ENCODE data around the gene TFAP2A. TPM values are rescaled to one million over a fixed set of nuclear protein-coding genes. Genes with fewer than 3 reads are reported as not detected.

Gene TFAP2A
- total RNA-seq, 1 experiment from 2014 or later, result 24.3 TPM

GRCh38 chr6:10441655-10442009, 26.8 kb upstream of the TFAP2A start:
- RAD21 ChIA-PET (ENCODE audit: low non-redundant PET in 1 of 2, low total read pairs in 2 of 2, uncharacterized antibody in 2 of 2, unreplicated experiment in 2 of 2), result interaction anchor here in 1 of 2 experiments (0.5 kb wide), 1 partner anchor 24 kb away, joined by 4 read pairs; no protein-coding TSS in a partner anchor
- ATAC-seq (peak; percentile 65), DNase-seq (ENCODE audit: low read depth, low spot score) (no peak)
- Histone ChIP-seq H3K27me3 (ENCODE audit: insufficient read depth, low read length) (no peaks in the 10 kb centered on the region), H3K4me3 (replicated peaks in 1 of 2; ENCODE audit: low read depth in 1 of 2, low read length in 2 of 2) (peak overlapping the region in 1 of 2 experiments; percentile 53; a peak in 2 of 4 replicates), H4K20me1 (ENCODE audit: insufficient read depth) (no peaks in the 10 kb centered on the region), H3K9me3 (ENCODE audit: control insufficient read depth in 1 of 2, insufficient read depth in 1 of 2, low read depth in 1 of 2, low read length in 2 of 2) (no peaks in the 10 kb centered on the region), H3K36me3 (ENCODE audit: control insufficient read depth in 1 of 2, insufficient read depth in 2 of 2, low read length in 2 of 2) (no peaks in the 10 kb centered on the region), H3K79me2 (ENCODE audit: insufficient read depth, low read length) (no peaks in the 10 kb centered on the region), H3K27ac (ENCODE audit: low read depth, low read length) (peak overlapping the region; percentile 54), H3K4me2 (ENCODE audit: low read length) (peak overlapping the region; percentile 88), H3K4me1 (ENCODE audit: control insufficient read depth in 1 of 2, insufficient read depth in 2 of 2, low read length in 2 of 2) (peaks cover 14 to 41% of the 10 kb centered on the region in 2 experiments), H3K9me2 (ENCODE audit: insufficient read depth) (no peaks in the 10 kb centered on the region), H2AFZ (ENCODE audit: low read depth, low read length, poor library complexity, severe bottlenecking) (peak overlapping the region; percentile 98), H3K9ac (ENCODE audit: low read length) (peak overlapping the region; percentile 67)
- TSS peak; percentile 97 for BruUV-seq (replicated peaks)
- TF ChIP-seq ZNF274 (IDR thresholded peaks at IDR 0.05; ENCODE audit: low read depth, low read length) (no peak), CBX3 (IDR thresholded peaks at IDR 0.05; ENCODE audit: low read depth) (peak; percentile 33), EGR1 (IDR thresholded peaks at IDR 0.05; ENCODE audit: low read depth) (0 out of 2 replicates have a peak, but pooled peaks have one; percentile 27), CEBPB (IDR thresholded peaks at IDR 0.05; ENCODE audit: low read depth) (no peak), MAX (IDR thresholded peaks at IDR 0.05) (peak; percentile 14; the same call in 1 of the 2 replicates)
- CTCF ChIA-PET, result interaction anchor here (1.9 kb wide), 1 partner anchor 12 kb away, joined by 4 read pairs; no protein-coding TSS in a partner anchor
- intact Hi-C loops (cut with micrococcal nuclease), result no loop called here
- POLR2A ChIA-PET, result interaction anchor here (1.4 kb wide), 2 partner anchors 8 to 9 kb away, joined by 5 to 7 read pairs; no protein-coding TSS in a partner anchor

- Histone ChIP-seq H3K4me3 (replicated peaks in 1 of 2; ENCODE audit: low read depth in 1 of 2, low read length in 2 of 2) (peak overlapping the region; percentile 8 to 53; a peak in 3 of 4 replicates), H3K9me3 (ENCODE audit: control insufficient read depth in 1 of 2, insufficient read depth in 1 of 2, low read depth in 1 of 2, low read length in 2 of 2) (no peaks in the 10 kb centered on the region), H3K4me2 (ENCODE audit: low read length) (peak overlapping the region; percentile 88), H3K36me3 (ENCODE audit: control insufficient read depth in 1 of 2, insufficient read depth in 2 of 2, low read length in 2 of 2) (no peaks in the 10 kb centered on the region), H3K9me2 (ENCODE audit: insufficient read depth) (no peaks in the 10 kb centered on the region), H3K4me1 (ENCODE audit: control insufficient read depth in 1 of 2, insufficient read depth in 2 of 2, low read length in 2 of 2) (peaks cover 14 to 43% of the 10 kb centered on the region in 2 experiments), H3K27me3 (ENCODE audit: insufficient read depth, low read length) (no peaks in the 10 kb centered on the region), H3K27ac (ENCODE audit: low read depth, low read length) (peak overlapping the region; percentile 54), H3K9ac (ENCODE audit: low read length) (peak overlapping the region; percentile 67), H4K20me1 (ENCODE audit: insufficient read depth) (no peaks in the 10 kb centered on the region), H3K79me2 (ENCODE audit: insufficient read depth, low read length) (no peaks in the 10 kb centered on the region), H2AFZ (ENCODE audit: low read depth, low read length, poor library complexity, severe bottlenecking) (peak overlapping the region; percentile 98)
- POLR2A ChIA-PET, result interaction anchor here (1.4 kb wide), 2 partner anchors 8 to 10 kb away, joined by 5 to 7 read pairs; no protein-coding TSS in a partner anchor
- RAD21 ChIA-PET (ENCODE audit: low non-redundant PET in 1 of 2, low total read pairs in 2 of 2, uncharacterized antibody in 2 of 2, unreplicated experiment in 2 of 2), result interaction anchor here in 1 of 2 experiments (0.5 kb wide), 1 partner anchor 24 kb away, joined by 4 read pairs; no protein-coding TSS in a partner anchor
- intact Hi-C loops (cut with micrococcal nuclease), result no loop called here
- DNase-seq (ENCODE audit: low read depth, low spot score), result peak; percentile 93
- peak; percentile 92 for ATAC-seq
- BruUV-seq (replicated peaks), result no TSS peak
- CTCF ChIA-PET, result interaction anchor here (1.9 kb wide), 1 partner anchor 12 kb away, joined by 4 read pairs; no protein-coding TSS in a partner anchor
- TF ChIP-seq FOSL1 (IDR thresholded peaks at IDR 0.05; ENCODE audit: low read depth) (peak; percentile 79), MAX (IDR thresholded peaks at IDR 0.05) (peak; percentile 63; the same call in 1 of the 2 replicates), JUND (IDR thresholded peaks at IDR 0.05) (peak; percentile 92), ATF3 (IDR thresholded peaks at IDR 0.05) (peak; percentile 85), EZH2 (IDR thresholded peaks at IDR 0.05) (no peak), YY1 (IDR thresholded peaks at IDR 0.05; ENCODE audit: extremely low read depth, insufficient replicate concordance, low read depth, low read length) (peak; percentile 26), SP1 (IDR thresholded peaks at IDR 0.05; ENCODE audit: low read depth) (peak; percentile 90), POLR2AphosphoS5 (IDR thresholded peaks at IDR 0.05; ENCODE audit: low read depth, low read length) (peak; percentile 68), CEBPB (IDR thresholded peaks at IDR 0.05; ENCODE audit: low read depth) (peak; percentile 95), ZNF274 (IDR thresholded peaks at IDR 0.05; ENCODE audit: low read depth, low read length) (no peak), ELF1 (IDR thresholded peaks at IDR 0.05; ENCODE audit: borderline replicate concordance, low read depth) (no peak), RAD21 (IDR thresholded peaks at IDR 0.05; ENCODE audit: low read depth) (peak; percentile 26), CTCF (IDR thresholded peaks at IDR 0.05 in 2 of 3, conservative IDR thresholded peaks at IDR 0.05 in 1 of 3; ENCODE audit: borderline replicate concordance in 1 of 3, insufficient read depth in 1 of 3, low read depth in 2 of 3, low read length in 2 of 3) (0 out of 6 replicates have a peak, but pooled peaks of 1 of the 3 experiments have one; percentile 15), TCF7L2 (IDR thresholded peaks at IDR 0.05; ENCODE audit: borderline replicate concordance, extremely low read depth, insufficient read depth, insufficient read length) (peak; percentile 86), CBX3 (IDR thresholded peaks at IDR 0.05; ENCODE audit: low read depth) (peak; percentile 71)
These were observed 26.3 kb upstream of the TFAP2A start for GRCh38 chr6:10441004-10441654.
